Brain microvascular endothelial cell (primary cell): ENCODE data around the gene TLE3.

Source experiments
- DNase-seq: peaks from one replicate; pipeline ENCODE4 v3.0.0-alpha.2; 2020
- H3K27ac ChIP-seq: fragments of 250-450 bp; sonication (Bioruptor Pico); 2 replicates; pipeline ENCODE4 v1.5.1; 2020; ENCODE audit warnings: mild to moderate bottlenecking, moderate library complexity
- H3K27me3 ChIP-seq: fragments of 250-450 bp; sonication (Bioruptor Pico); replicated peaks from 2 replicates; pipeline ENCODE4 v1.5.1; 2020; ENCODE audit warnings: mild to moderate bottlenecking
- H3K36me3 ChIP-seq: fragments of 250-450 bp; sonication (Bioruptor Pico); replicated peaks from 2 replicates; pipeline ENCODE4 v1.5.1; 2020; ENCODE audit warnings: mild to moderate bottlenecking
- H3K4me3 ChIP-seq: 2 replicates; pipeline ENCODE4 v1.5.1; 2011; ENCODE audit warnings: low read depth, mild to moderate bottlenecking, control low read depth, low read length, moderate library complexity
- CTCF ChIP-seq: IDR thresholded peaks from 2 replicates; pipeline ENCODE4 v1.5.1; 2011; ENCODE audit warnings: low read depth, mild to moderate bottlenecking, moderate library complexity, low read length, control low read depth, inconsistent platforms; ENCODE audit errors: missing control alignments
- in situ Hi-C: cut with HindIII; loops from 2 replicates; pipeline ENCODE4 v1.10.0; 2017; ENCODE audit warnings: low sequenced_read_pairs, low pct_ligation_motif_present

Gene TLE3

GRCh38 chr15:70049701-70050301, 47.9 kb downstream of the TLE3 start:
- Histone ChIP-seq H3K36me3 (peaks cover 51% of the 10 kb centered on the region), H3K4me3 (no peak overlapping the region), H3K27ac (no peak overlapping the region), H3K27me3 (no peaks in the 10 kb centered on the region)
- no peak for TF ChIP-seq CTCF
- no peak for DNase-seq
- in situ Hi-C loops, result no loop called here

- Histone ChIP-seq H3K27me3 (no peaks in the 10 kb centered on the region), H3K4me3 (no peak overlapping the region), H3K36me3 (peaks cover 42% of the 10 kb centered on the region), H3K27ac (no peak overlapping the region)
- in situ Hi-C loops, result no loop called here
- no peak for TF ChIP-seq CTCF
- DNase-seq, result no peak
Observed at GRCh38 chr15:70048578-70049514, 48.9 kb downstream of the TLE3 start.

GRCh38 chr15:70048198-70048565, 49.5 kb downstream of the TLE3 start:
- TF ChIP-seq CTCF, result no peak
- Histone ChIP-seq H3K36me3 (peaks cover 35% of the 10 kb centered on the region), H3K27ac (no peak overlapping the region), H3K4me3 (no peak overlapping the region), H3K27me3 (no peaks in the 10 kb centered on the region)
- in situ Hi-C loops, result no loop called here
- DNase-seq, result no peak

- in situ Hi-C loops, result no loop called here
- TF ChIP-seq CTCF, result no peak
- H3K27ac ChIP-seq, result no peak overlapping the region
- no peak for DNase-seq
- H3K27me3 ChIP-seq, result no peaks in the 10 kb centered on the region
- H3K36me3 ChIP-seq, result peaks cover 30% of the 10 kb centered on the region
- H3K4me3 ChIP-seq, result no peak overlapping the region
Observed at GRCh38 chr15:70047386-70048197, 50.1 kb downstream of the TLE3 start.

- in situ Hi-C loops, result no loop called here
- no peaks in the 10 kb centered on the region for H3K27me3 ChIP-seq
- no peak overlapping the region for H3K4me3 ChIP-seq
- H3K27ac ChIP-seq, result no peak overlapping the region
- no peak for DNase-seq
- H3K36me3 ChIP-seq, result peaks cover 24% of the 10 kb centered on the region
- TF ChIP-seq CTCF, result no peak
Observed at GRCh38 chr15:70046679-70047369, 50.9 kb downstream of the TLE3 start.
